ENCODE results near the gene PSMD7.
"Not testable (repeated sequence)": the region's sequence is repeated elsewhere in the genome, so short reads cannot be mapped to it uniquely, and the experiment has no call there.

The PSMD7 gene

DNA sequence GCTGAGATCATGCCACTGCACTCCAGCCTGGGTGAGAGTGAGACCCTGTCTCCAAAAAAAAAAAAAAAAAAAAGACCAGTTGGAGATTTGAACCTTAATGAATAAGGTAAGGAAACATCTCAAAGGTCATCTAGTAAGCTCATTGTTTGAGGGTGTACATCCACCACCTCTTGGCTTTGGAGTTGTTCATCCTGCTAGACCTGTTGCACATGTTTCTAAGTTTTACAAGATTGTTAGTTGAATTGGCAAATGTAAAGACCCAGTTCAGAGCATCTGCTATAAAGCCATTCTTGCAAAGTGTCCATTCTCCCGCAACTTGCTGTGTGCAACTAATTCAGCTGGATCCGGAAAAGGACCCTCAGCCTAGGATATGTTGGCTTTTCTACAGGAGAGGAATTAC is 1.5 kb downstream of the PSMD7 start:
- DNase-seq, result no peak

- DNase-seq, result no peak
Observed at GRCh38 chr16:74302341-74302740, 5.7 kb downstream of the PSMD7 start.

- no peak for DNase-seq
Observed at GRCh38 chr16:74304164-74304834, 7.7 kb downstream of the PSMD7 start.

DNA sequence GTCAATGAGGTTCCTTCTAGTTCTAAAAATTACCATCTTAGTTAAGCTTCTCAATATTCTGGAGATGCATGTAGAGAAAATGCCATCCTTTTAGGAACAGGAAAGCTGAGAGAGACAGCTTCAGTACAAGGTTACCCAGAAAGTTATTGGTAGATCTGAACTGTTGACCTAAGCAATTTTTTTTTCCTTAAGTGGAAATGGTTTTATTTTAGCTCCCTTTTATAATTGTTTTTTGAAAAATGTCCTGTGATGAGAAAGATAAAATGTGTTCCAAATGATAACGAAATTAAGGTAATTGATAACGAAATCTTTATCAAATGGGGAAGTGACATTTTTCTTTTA is 8.2 kb downstream of the PSMD7 start:
- DNase-seq, result no peak

- DNase-seq, result no peak
Observed at GRCh38 chr16:74305281-74305680, 8.7 kb downstream of the PSMD7 start.

DNA sequence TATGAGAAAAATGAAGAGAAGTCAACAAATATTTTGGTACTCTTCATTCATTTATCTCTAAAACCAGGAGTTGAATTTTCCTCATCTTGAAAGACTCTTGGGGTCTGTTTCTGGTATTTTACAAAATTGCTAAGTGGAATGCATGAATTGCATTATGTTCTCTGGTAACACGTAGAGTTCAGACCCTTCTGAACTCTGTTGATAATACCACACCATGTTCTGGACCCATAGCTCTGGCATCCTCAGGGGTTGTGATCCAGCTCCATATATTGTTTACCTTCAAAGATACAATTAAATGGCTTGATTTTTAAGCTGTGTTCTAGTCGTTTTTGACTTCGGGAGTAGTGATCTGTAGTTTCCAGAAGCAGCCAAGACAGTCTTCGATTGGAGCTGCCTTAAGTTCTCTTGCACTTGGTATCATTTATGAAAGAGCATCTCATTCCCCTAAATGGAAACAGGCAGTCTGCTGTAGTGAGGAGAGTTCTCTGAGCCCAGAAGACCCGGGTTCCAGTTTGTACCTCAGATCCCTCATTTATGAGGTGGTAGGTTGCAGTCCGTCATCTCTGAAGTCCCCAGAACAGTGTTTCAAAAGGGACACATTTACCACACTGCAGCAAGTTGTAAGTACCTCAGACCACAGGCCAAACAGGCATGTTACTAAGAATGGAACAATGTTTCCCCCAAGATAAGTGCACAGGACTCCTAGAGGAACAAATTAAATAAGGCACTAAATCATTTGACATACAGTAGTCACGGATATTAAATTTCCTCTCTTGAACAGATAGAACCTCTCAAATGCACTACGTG is 9.6 kb downstream of the PSMD7 start:
- no peak for DNase-seq

DNA sequence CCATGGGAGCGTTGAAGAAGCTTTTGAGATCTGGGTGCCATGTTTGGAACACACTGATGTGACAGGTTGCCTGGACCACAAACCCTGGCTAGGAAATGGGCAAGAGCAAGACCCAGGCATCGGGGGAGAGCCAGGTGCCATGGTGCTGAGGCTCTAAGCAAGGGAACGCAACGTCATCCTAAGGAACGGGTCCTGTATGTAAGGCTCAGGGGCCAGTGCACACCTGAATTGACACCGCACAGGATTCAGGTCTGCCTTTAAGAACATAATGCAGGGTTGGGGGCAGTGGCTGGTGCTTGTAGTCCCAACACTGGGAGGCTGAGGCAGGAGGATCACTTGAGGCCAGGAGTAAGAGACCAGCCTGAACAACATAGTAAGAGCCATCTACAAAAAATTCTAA is 10.8 kb downstream of the PSMD7 start:
- DNase-seq, result no peak

GRCh38 chr16:74309789-74310781 is 13.5 kb downstream of the PSMD7 start:
- DNase-seq, result peak in 1 of 2 donors; percentile 43

- DNase-seq, result no peak
Observed at GRCh38 chr16:74315059-74315458, 18.4 kb downstream of the PSMD7 start.

- no peak for DNase-seq
Observed at GRCh38 chr16:74320707-74321106, 24.1 kb downstream of the PSMD7 start.

GRCh38 chr16:74321356-74321755 is 24.7 kb downstream of the PSMD7 start:
- no peak for DNase-seq

DNA sequence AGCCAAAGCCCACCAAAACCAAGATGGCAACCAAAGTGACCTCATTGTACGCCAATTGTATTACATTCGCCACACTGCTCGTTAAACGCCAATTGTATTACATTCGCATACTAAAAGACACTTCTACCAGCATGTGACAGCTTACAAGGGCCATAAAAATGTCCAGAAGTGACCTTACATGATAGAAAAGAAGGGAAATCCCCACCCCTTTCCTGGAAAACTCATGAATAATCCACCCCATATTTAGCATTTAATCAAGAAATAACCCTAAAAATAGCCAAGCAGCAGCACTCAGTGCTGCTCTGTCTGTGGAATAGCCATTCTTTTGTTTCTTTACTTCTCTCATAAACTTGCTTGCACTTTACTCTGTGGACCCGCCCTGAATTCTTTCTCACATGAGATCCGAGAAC is 25.7 kb downstream of the PSMD7 start:
- DNase-seq, result no peak

DNA sequence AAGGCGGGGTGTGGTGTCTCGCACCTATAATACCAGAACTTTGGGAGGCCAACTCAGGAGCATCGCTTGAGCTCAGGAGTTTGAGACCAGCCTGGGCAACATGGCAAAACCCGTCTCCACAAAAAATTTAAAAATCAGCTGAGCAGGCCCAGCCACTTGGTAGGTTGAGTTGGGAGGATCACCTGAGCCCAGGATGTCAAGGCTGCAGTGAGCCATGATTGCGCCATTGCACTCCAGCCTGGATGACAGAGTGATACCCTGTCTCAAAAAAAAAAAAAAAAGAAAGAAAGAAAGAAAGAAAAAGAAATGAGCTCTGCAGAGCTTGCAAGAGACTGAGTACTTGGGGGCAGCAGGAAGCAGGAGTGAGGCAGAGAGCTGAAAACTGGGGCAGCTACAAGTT is 28.2 kb downstream of the PSMD7 start:
- DNase-seq, result not testable (repeated sequence)

DNA sequence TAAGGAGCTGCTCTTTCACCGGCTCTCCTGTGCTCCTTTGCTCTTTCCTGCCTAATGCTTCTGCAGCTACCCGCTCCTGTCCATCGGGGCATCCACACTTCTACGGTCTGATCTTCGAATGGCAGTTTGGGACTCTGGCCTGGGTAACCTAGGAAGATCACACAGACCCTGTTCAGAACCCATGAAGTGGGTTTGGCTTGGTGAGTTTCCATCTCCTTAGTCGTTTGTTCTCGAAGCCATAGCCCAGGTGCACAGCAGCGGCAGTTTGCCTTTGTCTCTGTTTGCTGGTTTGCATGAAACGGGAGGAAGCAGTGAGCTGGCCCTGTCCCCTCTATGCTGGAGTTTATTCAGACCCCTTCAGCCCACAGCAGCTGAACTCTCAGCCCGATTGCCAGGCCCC is 29.0 kb downstream of the PSMD7 start:
- DNase-seq, result no peak

DNA sequence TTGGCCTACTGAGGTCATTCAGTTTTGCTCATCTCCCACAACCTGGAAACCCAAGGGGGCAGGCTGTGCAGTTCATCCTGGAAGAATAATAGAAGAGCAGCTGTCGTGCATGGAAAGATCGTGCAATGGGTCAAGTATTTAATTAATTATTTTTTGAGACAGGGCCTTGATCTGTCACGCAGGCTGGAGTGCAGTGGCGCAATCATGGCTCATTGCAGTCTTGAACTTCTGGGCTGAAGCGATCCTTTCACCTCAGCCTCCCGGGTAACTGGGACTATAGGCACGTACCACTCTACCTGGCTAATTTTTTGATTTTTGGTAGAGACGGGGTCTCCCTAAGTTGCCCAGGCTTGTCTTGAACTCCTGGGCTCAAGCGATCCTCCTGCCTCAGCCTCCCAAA is 31.7 kb downstream of the PSMD7 start:
- DNase-seq, result not testable (repeated sequence)

DNA sequence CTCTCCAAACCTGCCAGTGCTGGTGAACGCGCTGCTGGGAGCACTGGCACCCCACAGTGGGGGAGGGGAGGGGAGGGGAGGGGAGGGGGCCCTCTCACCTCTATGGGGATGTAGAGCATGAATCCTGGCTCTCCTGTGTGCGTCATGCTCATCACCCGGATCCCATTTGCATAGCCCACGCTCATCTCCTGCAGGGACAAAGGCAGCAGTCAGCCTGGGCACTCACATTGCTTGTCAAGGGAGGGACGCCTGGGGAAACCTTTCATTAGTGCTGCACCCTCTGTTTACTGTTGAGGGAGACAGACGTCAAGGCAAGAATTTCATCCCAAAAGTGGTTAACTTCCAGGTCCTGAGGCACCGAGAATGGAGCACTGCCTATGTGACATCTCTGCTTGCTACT is 35.9 kb downstream of the PSMD7 start:
- DNase-seq, result not testable (repeated sequence)

DNA sequence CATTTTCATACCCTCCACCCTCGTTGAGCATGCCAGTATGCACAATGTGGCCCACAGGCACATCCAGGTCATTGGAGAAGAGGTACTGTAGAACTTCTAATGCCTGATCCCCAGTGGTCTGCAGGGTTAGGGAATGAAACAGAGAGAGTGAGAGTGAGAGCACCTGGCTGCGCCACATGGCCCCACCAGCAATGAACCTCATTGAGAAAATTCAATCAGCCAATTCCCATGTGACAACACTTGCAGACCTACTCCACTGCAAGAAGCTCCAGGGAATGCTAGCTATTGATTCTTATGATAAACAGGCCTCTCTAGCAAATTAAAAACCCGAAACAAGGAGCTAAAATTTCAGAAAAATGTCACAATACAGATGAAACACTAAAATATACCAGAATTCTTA is 40.9 kb downstream of the PSMD7 start:
- DNase-seq, result not testable (repeated sequence)

DNA sequence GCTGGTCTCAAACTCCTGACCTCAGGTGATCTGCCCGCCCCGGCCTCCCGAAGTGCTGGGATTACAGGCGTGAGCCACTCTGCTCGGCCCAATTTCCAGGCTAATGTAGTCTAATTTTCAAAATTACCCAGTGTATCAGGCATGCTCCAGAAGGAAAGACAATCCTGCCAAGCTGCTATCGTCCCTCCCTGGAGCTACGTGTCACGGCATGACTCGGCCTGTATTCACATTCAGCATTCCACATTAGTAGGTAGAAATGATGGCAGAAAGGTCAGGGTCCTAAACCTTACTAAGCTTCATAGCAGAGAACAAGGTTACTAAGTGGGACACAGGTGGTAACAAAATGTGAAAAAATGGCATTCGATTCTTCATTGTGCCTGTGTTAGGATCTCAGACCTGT is 42.6 kb downstream of the PSMD7 start:
- DNase-seq, result not testable (repeated sequence)

GRCh38 chr16:74353038-74353437 is 56.4 kb downstream of the PSMD7 start:
- not testable (repeated sequence) for DNase-seq

All from CD4-positive, alpha-beta T cell treated with Interferon alpha-2 for 1 hour (primary cell).